ENCODE data around the gene CTNNA3. TPM values are rescaled to one million over a fixed set of nuclear protein-coding genes. Genes with fewer than 3 reads are reported as not detected.

The CTNNA3 gene
- total and polyA plus RNA-seq, 9 donors = 4.1 to 18.8 (median 6.3) TPM

- no peaks in the 10 kb centered on the region for H3K36me3 ChIP-seq (ENCODE audit: control insufficient read depth, insufficient read depth, low read length)
- no peaks in the 10 kb centered on the region for H3K4me1 ChIP-seq (ENCODE audit: control insufficient read depth, insufficient read depth, low read length)
- WGBS (ENCODE audit: insufficient coverage) = no CpG with 5 or more reads among the region's 2 CpGs
- H3K4me3 ChIP-seq (ENCODE audit: low read length) = no peak overlapping the region
- no peaks in the 10 kb centered on the region for H3K27me3 ChIP-seq (ENCODE audit: control insufficient read depth, insufficient read depth, low read length)
- H3K9me3 ChIP-seq (replicated peaks; ENCODE audit: control insufficient read depth, low read depth, low read length) = no peaks in the 10 kb centered on the region
- DNase-seq = no peak
- H3K27ac ChIP-seq (ENCODE audit: low read length) = no peak overlapping the region
Measured at GRCh38 chr10:66777665-66778064, 918.3 kb downstream of the CTNNA3 start.

GRCh38 chr10:66773472-66773817, 922.5 kb downstream of the CTNNA3 start:
- H3K4me3 ChIP-seq (ENCODE audit: low read length) = no peak overlapping the region
- 90% methylated on average over 6 of the region's 7 CpGs for WGBS (ENCODE audit: insufficient coverage)
- DNase-seq = no peak
- no peaks in the 10 kb centered on the region for H3K27me3 ChIP-seq (ENCODE audit: control insufficient read depth, insufficient read depth, low read length)
- H3K36me3 ChIP-seq (ENCODE audit: control insufficient read depth, insufficient read depth, low read length) = no peaks in the 10 kb centered on the region
- H3K9me3 ChIP-seq (replicated peaks; ENCODE audit: control insufficient read depth, low read depth, low read length) = no peaks in the 10 kb centered on the region
- no peak overlapping the region for H3K27ac ChIP-seq (ENCODE audit: low read length)
- H3K4me1 ChIP-seq (ENCODE audit: control insufficient read depth, insufficient read depth, low read length) = no peaks in the 10 kb centered on the region

- no peaks in the 10 kb centered on the region for H3K36me3 ChIP-seq (ENCODE audit: control insufficient read depth, insufficient read depth, low read length)
- no peak overlapping the region for H3K27ac ChIP-seq (ENCODE audit: low read length)
- H3K27me3 ChIP-seq (ENCODE audit: control insufficient read depth, insufficient read depth, low read length) = no peaks in the 10 kb centered on the region
- WGBS (ENCODE audit: insufficient coverage) = 100% methylated on average over 1 of the region's 4 CpGs
- no peak overlapping the region for H3K4me3 ChIP-seq (ENCODE audit: low read length)
- H3K9me3 ChIP-seq (replicated peaks; ENCODE audit: control insufficient read depth, low read depth, low read length) = no peaks in the 10 kb centered on the region
- no peak for DNase-seq
- no peaks in the 10 kb centered on the region for H3K4me1 ChIP-seq (ENCODE audit: control insufficient read depth, insufficient read depth, low read length)
Measured at GRCh38 chr10:66772548-66773471, 923.2 kb downstream of the CTNNA3 start.

GRCh38 chr10:66767707-66768106, 928.3 kb downstream of the CTNNA3 start:
- WGBS (ENCODE audit: insufficient coverage) = no CpG with 5 or more reads among the region's 2 CpGs
- H3K4me1 ChIP-seq (ENCODE audit: control insufficient read depth, insufficient read depth, low read length) = no peaks in the 10 kb centered on the region
- DNase-seq = no peak
- no peaks in the 10 kb centered on the region for H3K9me3 ChIP-seq (replicated peaks; ENCODE audit: control insufficient read depth, low read depth, low read length)
- no peaks in the 10 kb centered on the region for H3K27me3 ChIP-seq (ENCODE audit: control insufficient read depth, insufficient read depth, low read length)
- H3K27ac ChIP-seq (ENCODE audit: low read length) = no peak overlapping the region
- H3K4me3 ChIP-seq (ENCODE audit: low read length) = no peak overlapping the region
- H3K36me3 ChIP-seq (ENCODE audit: control insufficient read depth, insufficient read depth, low read length) = no peaks in the 10 kb centered on the region

- WGBS (ENCODE audit: insufficient coverage) = no CpG with 5 or more reads among the region's 4 CpGs
- Histone ChIP-seq H3K9me3 (replicated peaks; ENCODE audit: control insufficient read depth, low read depth, low read length) (no peaks in the 10 kb centered on the region), H3K4me3 (ENCODE audit: low read length) (no peak overlapping the region), H3K36me3 (ENCODE audit: control insufficient read depth, insufficient read depth, low read length) (no peaks in the 10 kb centered on the region), H3K27ac (ENCODE audit: low read length) (no peak overlapping the region), H3K4me1 (ENCODE audit: control insufficient read depth, insufficient read depth, low read length) (no peaks in the 10 kb centered on the region), H3K27me3 (ENCODE audit: control insufficient read depth, insufficient read depth, low read length) (no peaks in the 10 kb centered on the region)
- DNase-seq = no peak
Measured at GRCh38 chr10:66762218-66762729, 933.7 kb downstream of the CTNNA3 start.

GRCh38 chr10:66760941-66761340, 935.1 kb downstream of the CTNNA3 start:
- H3K27ac ChIP-seq (ENCODE audit: low read length) = no peak overlapping the region
- no peaks in the 10 kb centered on the region for H3K36me3 ChIP-seq (ENCODE audit: control insufficient read depth, insufficient read depth, low read length)
- DNase-seq = no peak
- H3K27me3 ChIP-seq (ENCODE audit: control insufficient read depth, insufficient read depth, low read length) = no peaks in the 10 kb centered on the region
- WGBS (ENCODE audit: insufficient coverage) = no CpG with 5 or more reads among the region's 1 CpG
- H3K4me1 ChIP-seq (ENCODE audit: control insufficient read depth, insufficient read depth, low read length) = no peaks in the 10 kb centered on the region
- no peaks in the 10 kb centered on the region for H3K9me3 ChIP-seq (replicated peaks; ENCODE audit: control insufficient read depth, low read depth, low read length)
- H3K4me3 ChIP-seq (ENCODE audit: low read length) = no peak overlapping the region

- no CpG with 5 or more reads among the region's 3 CpGs for WGBS (ENCODE audit: insufficient coverage)
- Histone ChIP-seq H3K27me3 (ENCODE audit: control insufficient read depth, insufficient read depth, low read length) (no peaks in the 10 kb centered on the region), H3K36me3 (ENCODE audit: control insufficient read depth, insufficient read depth, low read length) (no peaks in the 10 kb centered on the region), H3K4me1 (ENCODE audit: control insufficient read depth, insufficient read depth, low read length) (no peaks in the 10 kb centered on the region), H3K9me3 (replicated peaks; ENCODE audit: control insufficient read depth, low read depth, low read length) (no peaks in the 10 kb centered on the region), H3K27ac (ENCODE audit: low read length) (no peak overlapping the region), H3K4me3 (ENCODE audit: low read length) (no peak overlapping the region)
- no peak for DNase-seq
Measured at GRCh38 chr10:66755474-66755873, 940.5 kb downstream of the CTNNA3 start.

GRCh38 chr10:66752714-66753113, 943.3 kb downstream of the CTNNA3 start:
- no peaks in the 10 kb centered on the region for H3K27me3 ChIP-seq (ENCODE audit: control insufficient read depth, insufficient read depth, low read length)
- no peaks in the 10 kb centered on the region for H3K4me1 ChIP-seq (ENCODE audit: control insufficient read depth, insufficient read depth, low read length)
- no peak overlapping the region for H3K4me3 ChIP-seq (ENCODE audit: low read length)
- no peak for DNase-seq
- no peak overlapping the region for H3K27ac ChIP-seq (ENCODE audit: low read length)
- H3K9me3 ChIP-seq (replicated peaks; ENCODE audit: control insufficient read depth, low read depth, low read length) = no peaks in the 10 kb centered on the region
- no CpG with 5 or more reads among the region's 1 CpG for WGBS (ENCODE audit: insufficient coverage)
- H3K36me3 ChIP-seq (ENCODE audit: control insufficient read depth, insufficient read depth, low read length) = no peaks in the 10 kb centered on the region

- Histone ChIP-seq H3K4me1 (ENCODE audit: control insufficient read depth, insufficient read depth, low read length) (no peaks in the 10 kb centered on the region), H3K9me3 (replicated peaks; ENCODE audit: control insufficient read depth, low read depth, low read length) (no peaks in the 10 kb centered on the region), H3K36me3 (ENCODE audit: control insufficient read depth, insufficient read depth, low read length) (no peaks in the 10 kb centered on the region), H3K27ac (ENCODE audit: low read length) (no peak overlapping the region), H3K4me3 (ENCODE audit: low read length) (no peak overlapping the region), H3K27me3 (ENCODE audit: control insufficient read depth, insufficient read depth, low read length) (no peaks in the 10 kb centered on the region)
- no CpG with 5 or more reads among the region's 1 CpG for WGBS (ENCODE audit: insufficient coverage)
- DNase-seq = peak; percentile 7
Measured at GRCh38 chr10:66748217-66748616, 947.8 kb downstream of the CTNNA3 start.

GRCh38 chr10:66747451-66747850, 948.5 kb downstream of the CTNNA3 start:
- H3K4me3 ChIP-seq (ENCODE audit: low read length) = no peak overlapping the region
- H3K9me3 ChIP-seq (replicated peaks; ENCODE audit: control insufficient read depth, low read depth, low read length) = no peaks in the 10 kb centered on the region
- no CpG with 5 or more reads among the region's 2 CpGs for WGBS (ENCODE audit: insufficient coverage)
- no peaks in the 10 kb centered on the region for H3K36me3 ChIP-seq (ENCODE audit: control insufficient read depth, insufficient read depth, low read length)
- DNase-seq = no peak
- no peaks in the 10 kb centered on the region for H3K27me3 ChIP-seq (ENCODE audit: control insufficient read depth, insufficient read depth, low read length)
- H3K27ac ChIP-seq (ENCODE audit: low read length) = no peak overlapping the region
- H3K4me1 ChIP-seq (ENCODE audit: control insufficient read depth, insufficient read depth, low read length) = no peaks in the 10 kb centered on the region

All from muscle of leg (tissue), 11 donors.